Right forelimb (tissue), 1 donor: ENCODE results near the gene CFAP20DC.
"Not testable (repeated sequence)": the region's sequence is repeated elsewhere in the genome, so short reads cannot be mapped to it uniquely, and the experiment has no call there.

Experiments used
- DNase-seq: peaks from one replicate; pipeline ENCODE4 v3.0.0-alpha.2; 2018

CFAP20DC gene

DNA sequence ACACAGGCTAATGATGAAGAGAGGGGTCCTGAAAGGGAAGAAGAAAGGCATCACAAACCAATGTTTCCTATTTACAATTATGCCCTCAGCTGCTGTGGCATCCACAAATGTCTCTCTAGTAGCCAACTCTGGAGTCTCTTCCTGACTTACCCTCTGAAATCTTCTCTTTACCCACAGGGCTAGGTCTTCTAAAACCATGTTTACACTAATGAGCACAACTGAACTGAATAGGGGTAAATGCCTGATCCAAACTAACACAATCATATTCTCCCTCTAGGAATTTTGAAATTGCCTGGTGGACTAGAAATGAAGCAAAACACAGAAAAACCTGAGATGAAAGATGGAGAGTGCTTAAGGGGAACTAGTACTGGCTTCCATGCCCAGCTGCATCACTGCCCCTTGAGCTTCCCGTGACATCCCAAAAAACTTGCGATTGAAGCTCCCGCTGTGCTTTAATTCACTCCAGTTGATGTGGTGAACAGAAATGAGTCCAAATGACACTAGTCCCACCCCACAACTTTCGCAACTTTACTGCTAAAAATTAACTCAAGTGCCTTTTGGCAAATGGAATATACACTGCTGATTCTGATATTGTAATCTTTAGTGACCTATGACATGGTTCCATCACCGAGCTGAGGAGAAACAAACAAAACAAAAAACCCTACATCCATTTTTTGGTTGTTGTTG, 32.8 kb downstream of the CFAP20DC start:
- DNase-seq, result no peak

- no peak for DNase-seq
Observed at GRCh38 chr3:59013611-59014010, 36.2 kb downstream of the CFAP20DC start.

- no peak for DNase-seq
Observed at GRCh38 chr3:59006634-59007517, 42.9 kb downstream of the CFAP20DC start.

DNA sequence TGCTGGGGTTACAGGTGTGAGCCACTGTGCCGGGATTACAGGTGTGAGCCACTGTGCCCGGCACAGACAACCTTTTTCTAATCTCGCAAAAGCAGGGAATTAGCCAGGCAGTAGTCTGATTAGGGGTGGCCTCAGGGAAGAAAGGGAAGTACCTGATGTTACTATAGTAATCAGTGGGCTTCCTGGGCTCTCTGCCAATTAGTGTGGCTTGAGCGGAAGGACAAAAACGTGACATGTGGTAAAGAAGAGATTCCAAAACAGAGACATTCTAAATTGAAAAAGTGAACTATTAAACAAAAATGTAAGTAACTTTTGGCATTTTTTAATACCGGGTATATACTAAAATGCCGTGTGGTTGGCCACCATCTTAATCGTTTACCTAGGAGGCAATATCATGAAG, 48.1 kb downstream of the CFAP20DC start:
- no peak for DNase-seq

DNA sequence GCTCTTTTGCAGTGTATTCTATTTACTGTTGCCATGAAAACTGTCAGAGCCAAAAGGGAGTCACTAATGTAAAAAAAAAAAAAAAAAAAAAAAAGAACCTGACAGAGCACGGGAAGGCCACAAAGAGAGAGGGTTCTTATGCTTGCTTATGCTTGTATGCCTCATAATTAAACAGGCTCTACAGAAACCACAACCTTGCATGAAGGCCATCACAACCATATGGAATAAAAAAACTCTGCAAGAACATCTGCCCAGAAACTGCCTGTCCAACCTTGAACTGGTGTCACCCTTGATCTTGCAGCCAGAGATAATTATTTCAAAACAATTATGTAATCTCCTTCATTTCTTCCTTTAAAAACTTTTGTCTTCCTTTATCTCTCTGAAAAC, 50.1 kb downstream of the CFAP20DC start:
- DNase-seq, result no peak

DNA sequence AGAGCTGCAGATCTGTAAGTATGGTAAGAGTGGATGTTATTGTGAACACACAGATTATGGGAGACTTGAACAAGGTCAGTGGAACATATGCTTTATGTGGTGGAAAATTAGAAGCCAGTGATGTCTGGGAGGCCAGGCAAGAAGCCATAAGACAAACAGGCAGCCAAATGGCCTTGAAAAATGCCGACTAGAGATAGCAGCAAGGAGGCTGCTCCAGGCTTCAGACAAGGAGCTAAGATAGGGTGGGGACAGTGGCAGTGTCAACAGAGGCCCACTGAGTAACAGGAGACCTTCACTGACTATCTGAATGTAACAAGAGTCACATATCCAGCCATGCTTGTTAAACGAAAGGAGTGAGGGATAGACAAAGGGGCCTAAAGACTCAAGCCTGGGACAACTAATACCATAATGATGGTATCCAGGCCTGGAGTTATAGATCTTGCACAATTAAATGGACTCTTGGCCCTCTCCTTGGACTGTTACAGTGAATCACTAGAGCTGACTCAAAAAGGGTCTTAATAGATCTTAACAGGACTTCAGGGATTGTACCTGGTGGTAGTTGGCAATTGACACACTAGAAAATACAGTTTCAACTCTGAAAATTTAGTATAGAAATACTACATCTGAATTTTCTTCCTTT, 50.6 kb downstream of the CFAP20DC start:
- no peak for DNase-seq

- DNase-seq, result no peak
Observed at GRCh38 chr3:58998476-58999117, 51.2 kb downstream of the CFAP20DC start.

GRCh38 chr3:58996730-58997129, 53.1 kb downstream of the CFAP20DC start:
- no peak for DNase-seq

DNA sequence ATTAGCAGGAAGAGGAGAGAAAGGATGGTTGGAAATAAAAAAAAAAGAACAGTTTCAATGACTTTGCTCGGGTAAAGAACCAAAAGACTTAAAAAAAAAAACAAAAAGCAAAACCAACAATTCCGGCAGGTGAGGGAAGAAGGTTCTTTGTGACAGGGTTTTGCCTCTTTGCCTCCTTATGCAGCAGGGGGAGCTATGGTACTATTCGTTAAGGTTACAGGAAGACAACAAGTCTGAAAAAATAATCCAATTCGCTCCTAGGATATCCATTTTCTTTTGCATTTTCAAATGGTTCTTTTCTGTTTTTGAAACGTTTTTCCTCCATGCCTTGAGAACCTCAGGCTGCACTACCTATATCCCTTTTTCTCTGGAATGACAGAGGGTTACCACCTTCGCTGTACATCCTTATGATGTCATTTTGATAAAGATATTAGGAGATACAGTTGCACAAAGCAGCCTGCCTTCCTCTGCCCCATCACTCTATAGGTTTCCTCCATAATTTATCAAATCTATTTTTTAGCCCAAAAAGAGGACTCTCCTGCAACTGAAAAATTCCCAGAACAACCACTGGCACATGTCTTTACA, 55.0 kb downstream of the CFAP20DC start:
- no peak for DNase-seq

DNA sequence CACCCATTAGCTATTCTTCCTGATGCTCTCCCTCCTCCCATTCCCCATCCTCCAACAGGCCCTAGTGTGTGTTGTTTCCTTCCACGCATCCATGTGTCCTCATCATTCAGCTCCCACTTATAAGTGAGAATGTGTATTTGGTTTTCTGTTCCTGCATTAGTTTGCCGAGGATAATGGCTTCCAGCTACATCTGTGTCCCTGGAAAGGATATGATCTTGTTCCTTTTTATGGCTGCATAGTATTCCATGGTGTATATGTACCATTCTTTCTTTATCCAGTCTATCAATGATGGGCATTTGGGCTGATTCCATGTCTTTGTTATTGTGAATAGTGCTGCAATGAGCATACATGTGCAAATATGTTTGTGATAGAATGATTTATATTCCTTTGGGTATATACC, 56.3 kb downstream of the CFAP20DC start:
- DNase-seq, result no peak

DNA sequence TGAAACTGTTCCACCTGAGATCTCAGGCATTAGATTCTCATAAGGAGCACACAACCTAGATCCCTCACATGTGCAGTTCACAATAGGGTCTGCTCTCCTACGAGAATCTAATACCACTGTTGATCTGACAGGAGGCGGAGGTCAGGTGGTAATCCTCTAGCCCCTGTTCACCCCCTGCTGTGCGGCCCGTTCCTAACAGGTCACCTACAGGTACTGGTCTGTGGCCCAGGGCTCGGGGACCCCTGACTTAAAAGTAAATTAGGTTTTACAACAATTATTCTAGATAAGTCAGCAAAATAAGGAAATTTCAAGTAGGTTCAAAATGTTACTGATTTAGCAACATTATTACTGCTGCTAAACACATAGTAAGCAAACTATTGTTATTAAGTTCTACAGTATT, 58.2 kb downstream of the CFAP20DC start:
- DNase-seq, result no peak

GRCh38 chr3:58991026-58991425, 58.8 kb downstream of the CFAP20DC start:
- DNase-seq, result no peak

DNA sequence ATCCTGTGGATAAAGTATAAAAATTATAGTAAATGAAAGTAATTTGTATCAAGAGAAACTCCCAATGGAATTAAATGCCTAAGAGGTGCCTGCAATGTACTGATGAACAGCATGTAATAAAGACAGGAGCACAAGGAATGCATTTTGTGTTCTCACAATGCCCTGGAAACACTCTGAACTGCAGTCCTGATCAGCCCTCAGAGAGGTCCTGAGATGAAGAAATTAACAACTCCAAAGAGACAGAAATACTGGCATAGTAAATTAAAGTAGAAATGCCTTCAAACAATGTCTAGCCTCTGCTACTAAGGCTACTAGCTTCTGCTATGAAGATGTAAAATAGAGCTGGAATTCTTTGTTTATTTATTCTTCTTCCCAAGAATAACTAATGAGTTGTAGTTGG, 59.9 kb downstream of the CFAP20DC start:
- DNase-seq, result no peak

DNA sequence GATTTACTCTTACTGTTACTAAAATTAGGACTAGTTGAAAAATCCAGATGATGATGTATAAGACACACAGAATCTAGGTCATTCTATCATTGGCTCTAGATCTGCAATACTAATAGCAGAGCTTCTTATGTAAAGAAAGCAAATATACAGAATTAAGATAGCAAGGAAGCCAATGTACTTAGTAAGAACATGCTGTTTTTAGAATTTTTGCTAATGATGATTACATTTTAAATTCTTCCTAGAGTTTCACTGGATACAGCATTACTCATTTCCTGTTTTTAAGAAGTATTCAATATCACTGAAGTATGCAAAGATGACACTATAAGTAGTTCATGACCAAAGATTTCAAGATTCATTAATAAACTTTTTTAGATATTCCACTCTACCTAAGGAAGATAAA, 60.7 kb downstream of the CFAP20DC start:
- DNase-seq, result no peak

DNA sequence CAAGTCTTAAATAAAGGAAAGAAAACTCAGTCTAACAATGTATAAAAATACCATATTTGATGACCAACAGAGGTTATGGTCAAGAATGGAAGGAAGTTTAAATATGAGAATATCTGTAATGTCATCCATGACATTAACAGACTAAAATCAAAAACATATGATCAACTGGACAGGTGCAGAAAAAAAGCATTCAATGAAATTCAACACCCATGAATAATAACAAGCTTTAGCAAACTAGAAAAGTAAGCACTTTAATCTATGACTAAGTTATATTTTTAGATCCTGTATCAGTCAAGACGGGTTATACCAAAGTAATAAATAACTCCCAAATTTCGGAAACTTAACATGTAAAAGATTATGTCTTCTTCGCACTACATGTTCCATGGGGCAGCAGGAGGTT, 61.8 kb downstream of the CFAP20DC start:
- DNase-seq, result no peak

DNA sequence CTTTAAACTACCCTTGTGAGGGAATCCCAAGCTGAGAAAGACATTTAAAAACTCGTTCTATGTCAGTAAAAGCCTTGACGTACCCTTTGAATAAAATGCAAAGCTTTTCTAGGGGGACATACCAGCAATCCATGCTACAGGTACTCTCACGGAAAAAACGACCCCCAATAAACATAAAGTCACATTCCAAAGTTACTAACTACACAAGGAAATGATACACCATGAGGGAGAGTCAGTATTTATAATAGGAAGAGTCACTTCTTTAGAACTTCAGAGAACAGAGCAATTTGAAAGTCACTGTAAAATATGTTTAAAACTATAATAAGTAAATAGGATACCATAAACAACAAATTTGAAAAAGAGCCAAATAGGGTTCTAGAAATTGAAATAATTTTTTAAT, 63.2 kb downstream of the CFAP20DC start:
- no peak for DNase-seq

GRCh38 chr3:58979840-58980239, 70.0 kb downstream of the CFAP20DC start:
- no peak for DNase-seq

- DNase-seq, result no peak
Observed at GRCh38 chr3:58973796-58974195, 76.0 kb downstream of the CFAP20DC start.

DNA sequence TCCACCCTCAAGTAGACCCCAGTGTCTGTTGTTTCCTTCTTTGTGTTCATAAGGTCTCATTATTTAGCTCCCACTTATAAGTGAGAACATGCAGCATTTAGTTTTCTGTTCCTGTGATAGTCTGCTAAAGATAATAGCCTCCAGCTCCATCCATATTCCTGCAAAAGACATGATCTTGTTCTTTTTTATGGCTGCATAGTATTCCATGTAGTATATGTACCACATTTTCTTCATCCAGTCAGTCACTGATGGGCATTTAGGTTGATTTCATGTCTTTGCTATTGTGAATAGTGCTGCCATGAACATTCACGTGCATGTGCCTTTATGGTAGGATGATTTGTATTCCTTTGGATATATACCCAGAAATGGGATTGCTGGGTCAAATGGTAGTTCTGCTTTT, 82.0 kb downstream of the CFAP20DC start:
- DNase-seq, result not testable (repeated sequence)

DNA sequence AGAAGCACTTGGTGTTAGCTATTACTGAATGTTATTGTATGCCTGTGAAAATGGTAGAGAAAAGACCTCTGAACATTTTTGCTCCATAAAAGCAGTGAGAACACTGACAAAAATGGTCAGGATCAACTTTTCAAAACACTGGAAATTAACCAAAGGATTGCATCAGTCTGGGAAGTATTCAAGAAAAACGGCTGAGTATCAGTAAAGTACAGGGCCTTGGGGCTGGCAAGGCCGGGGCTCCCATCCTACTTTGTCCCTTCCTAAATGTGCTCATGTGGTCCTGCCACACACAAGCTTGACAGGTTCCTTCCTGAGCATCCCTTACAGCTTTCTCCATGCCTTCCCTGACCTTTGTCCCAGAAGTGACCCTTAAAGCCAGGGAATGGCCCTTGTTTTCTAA, 84.0 kb downstream of the CFAP20DC start:
- DNase-seq, result no peak

- no peak for DNase-seq
Observed at GRCh38 chr3:58963928-58964503, 85.8 kb downstream of the CFAP20DC start.

DNA sequence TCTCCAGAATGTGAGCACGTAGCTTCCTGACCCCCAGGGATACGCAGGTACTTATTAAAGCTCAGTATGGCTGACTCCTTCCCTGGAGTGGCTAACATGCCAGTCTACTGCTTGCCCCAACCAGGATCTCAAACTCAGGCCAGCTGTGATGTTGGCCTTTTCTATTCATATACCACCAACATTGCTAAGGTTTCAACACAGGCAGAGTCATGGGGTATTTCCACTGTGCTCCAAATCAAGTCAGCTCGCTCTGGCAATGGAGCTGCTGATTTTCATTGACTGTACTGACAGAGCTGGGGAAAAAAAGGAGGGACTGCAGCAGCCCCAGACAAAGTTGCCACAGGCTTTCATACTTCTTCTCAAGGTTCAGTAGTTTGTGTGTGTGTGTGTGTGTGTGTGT, 87.0 kb downstream of the CFAP20DC start:
- no peak for DNase-seq
